ENCODE measurements around the gene MRC1. TPM values are rescaled to one million over a fixed set of nuclear protein-coding genes. Genes with fewer than 3 reads are reported as not detected.

MRC1 gene
- polyA plus RNA-seq, 3 donors, result 0.11 to 0.41 (median 0.34) TPM

- Histone ChIP-seq H3K27me3 (ENCODE audit: control insufficient read depth in 2 of 2, insufficient read depth in 2 of 2, low read length in 2 of 2) (no peaks in the 10 kb centered on the region), H3K4me3 (replicated peaks in 1 of 3; ENCODE audit: low read depth in 2 of 3, low read length in 3 of 3) (no peak overlapping the region), H3K9me3 (replicated peaks in 1 of 2; ENCODE audit: control insufficient read depth in 1 of 2, insufficient read depth in 1 of 2, low read length in 2 of 2) (peaks cover 3 to 4% of the 10 kb centered on the region in 2 donors), H3K79me2 (ENCODE audit: insufficient read depth, low read length) (no peaks in the 10 kb centered on the region), H3K4me2 (replicated peaks; ENCODE audit: extremely low read depth, low read length, poor library complexity, severe bottlenecking) (no peak overlapping the region), H3K4me1 (ENCODE audit: control insufficient read depth in 1 of 2, insufficient read depth in 2 of 2, low read length in 2 of 2) (no peaks in the 10 kb centered on the region), H4K20me1 (ENCODE audit: insufficient read depth, low read length) (no peaks in the 10 kb centered on the region), H3K36me3 (replicated peaks in 1 of 2; ENCODE audit: control insufficient read depth in 1 of 2, insufficient read depth in 2 of 2, low read length in 2 of 2) (no peaks in the 10 kb centered on the region), H3K27ac (ENCODE audit: low read depth in 1 of 2, low read length in 2 of 2) (no peak overlapping the region), H2AFZ (ENCODE audit: insufficient read depth, low read depth, low read length, poor library complexity, severe bottlenecking) (no peak overlapping the region), H3K9ac (ENCODE audit: insufficient read depth, low read length, poor library complexity, severe bottlenecking) (no peak overlapping the region)
- Mint-ChIP-seq H3K36me3 (no peaks in the 10 kb centered on the region), H3K4me3 (no peak overlapping the region), H3K27me3 (ENCODE audit: low read depth in 3 of 3) (peaks cover 0 to 3% (median 0%) of the 10 kb centered on the region in 3 donors), H3K9me3 (peaks cover 6 to 11% (median 7%) of the 10 kb centered on the region in 7 donors), H3K4me1 (no peaks in the 10 kb centered on the region), H3K27ac (no peak overlapping the region)
- intact Hi-C loops (cut with micrococcal nuclease), result no loop called here
- no peak for TF ChIP-seq CTCF (IDR thresholded peaks at IDR 0.05)
- 80% methylated on average over 1 of the region's 2 CpGs for WGBS (ENCODE audit: insufficient coverage)
- no peak for DNase-seq
Observed at GRCh38 chr10:17954861-17955260, 145.7 kb downstream of the MRC1 start.

- Mint-ChIP-seq H3K36me3 (no peaks in the 10 kb centered on the region), H3K4me1 (peaks cover 3% of the 10 kb centered on the region), H3K27ac (no peak overlapping the region), H3K9me3 (peaks cover 0 to 9% (median 3%) of the 10 kb centered on the region in 7 donors), H3K4me3 (no peak overlapping the region), H3K27me3 (ENCODE audit: low read depth in 3 of 3) (peaks cover 0 to 5% (median 0%) of the 10 kb centered on the region in 3 donors)
- no peak overlapping the region for H2AFZ ChIP-seq (ENCODE audit: insufficient read depth, low read depth, low read length, poor library complexity, severe bottlenecking)
- peaks cover 3 to 4% of the 10 kb centered on the region in 2 donors for H3K9me3 ChIP-seq (replicated peaks in 1 of 2; ENCODE audit: control insufficient read depth in 1 of 2, insufficient read depth in 1 of 2, low read length in 2 of 2)
- intact Hi-C loops (cut with micrococcal nuclease), result no loop called here
- H3K36me3 ChIP-seq (replicated peaks in 1 of 2; ENCODE audit: control insufficient read depth in 1 of 2, insufficient read depth in 2 of 2, low read length in 2 of 2), result no peaks in the 10 kb centered on the region
- H3K27ac ChIP-seq (ENCODE audit: low read depth in 1 of 2, low read length in 2 of 2), result no peak overlapping the region
- H3K4me3 ChIP-seq (replicated peaks in 1 of 3; ENCODE audit: low read depth in 2 of 3, low read length in 3 of 3), result no peak overlapping the region
- H3K27me3 ChIP-seq (ENCODE audit: control insufficient read depth in 2 of 2, insufficient read depth in 2 of 2, low read length in 2 of 2), result no peaks in the 10 kb centered on the region
- DNase-seq, result no peak
- 100% methylated on average over 3 of the region's 7 CpGs for WGBS (ENCODE audit: insufficient coverage)
- no peaks in the 10 kb centered on the region for H3K4me1 ChIP-seq (ENCODE audit: control insufficient read depth in 1 of 2, insufficient read depth in 2 of 2, low read length in 2 of 2)
- no peak overlapping the region for H3K9ac ChIP-seq (ENCODE audit: insufficient read depth, low read length, poor library complexity, severe bottlenecking)
- H3K79me2 ChIP-seq (ENCODE audit: insufficient read depth, low read length), result no peaks in the 10 kb centered on the region
- no peaks in the 10 kb centered on the region for H4K20me1 ChIP-seq (ENCODE audit: insufficient read depth, low read length)
- H3K4me2 ChIP-seq (replicated peaks; ENCODE audit: extremely low read depth, low read length, poor library complexity, severe bottlenecking), result no peak overlapping the region
- TF ChIP-seq CTCF (IDR thresholded peaks at IDR 0.05), result no peak
Observed at GRCh38 chr10:17958049-17958448, 148.9 kb downstream of the MRC1 start.

Measured in CD14-positive monocyte (primary cell).